NCI-H1436 (cell line): ENCODE measurements around the gene GUCA2B.

Experiments
- DNase-seq: peaks from one replicate; lab custom pipeline; 2025; lab: John Stamatoyannopoulos, UW

Gene GUCA2B

DNA sequence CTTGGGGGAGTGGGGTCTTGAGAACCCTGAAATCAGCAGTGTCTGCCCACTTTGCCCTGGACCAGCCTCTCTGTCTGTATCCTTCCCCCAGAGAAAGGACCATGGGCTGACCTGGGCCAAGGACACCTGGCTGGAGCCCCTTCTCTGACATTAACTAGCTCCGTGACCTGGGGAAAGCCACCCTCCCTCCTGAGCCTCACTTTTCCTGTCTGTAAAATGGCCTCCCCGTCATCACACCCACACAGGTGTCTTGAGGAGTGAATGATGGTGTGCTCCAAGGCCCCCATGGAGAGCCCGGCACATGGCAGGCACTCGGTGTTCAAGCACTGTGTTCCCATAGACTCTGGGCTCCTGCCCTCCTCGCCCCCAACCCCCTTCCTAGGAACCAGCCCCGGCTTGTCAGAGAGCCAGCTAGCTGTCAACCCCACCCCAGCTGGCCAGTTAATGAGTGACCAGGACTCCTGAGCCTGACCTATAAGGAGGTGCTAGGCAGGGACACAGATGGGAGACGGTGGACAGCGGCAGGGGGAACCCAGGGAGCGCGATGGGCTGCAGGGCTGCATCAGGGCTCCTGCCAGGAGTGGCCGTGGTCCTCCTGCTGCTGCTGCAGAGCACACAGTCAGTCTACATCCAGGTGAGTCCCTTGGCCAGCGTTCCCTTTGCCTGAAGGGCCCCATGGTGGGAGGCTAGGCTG is at the start of gene GUCA2B:
GUCA2B (plus strand) TSS at position 504 of the 694 bp plus-strand sequence; CDS start at position 545, 41 bp downstream.
- no peak for DNase-seq

DNA sequence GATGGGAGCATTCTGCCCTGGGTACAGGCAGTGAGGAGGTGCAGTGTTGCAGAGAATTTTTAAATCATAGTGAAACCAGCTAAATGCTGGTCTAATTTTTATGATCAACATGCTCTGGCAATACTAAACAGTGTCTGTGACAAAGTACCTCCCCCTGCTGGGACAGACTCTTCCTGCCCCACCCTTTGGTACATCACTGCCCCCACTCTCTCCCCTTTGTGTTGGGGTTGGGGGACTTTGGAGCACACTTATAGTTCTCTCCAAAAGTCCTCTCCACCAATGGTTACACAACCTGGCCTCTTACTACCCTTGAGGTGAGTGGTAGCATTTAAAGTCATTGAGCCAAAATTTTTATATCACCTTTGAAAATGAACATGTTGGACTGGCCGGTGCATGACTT is 48.2 kb upstream of the GUCA2B start:
- no peak for DNase-seq

DNA sequence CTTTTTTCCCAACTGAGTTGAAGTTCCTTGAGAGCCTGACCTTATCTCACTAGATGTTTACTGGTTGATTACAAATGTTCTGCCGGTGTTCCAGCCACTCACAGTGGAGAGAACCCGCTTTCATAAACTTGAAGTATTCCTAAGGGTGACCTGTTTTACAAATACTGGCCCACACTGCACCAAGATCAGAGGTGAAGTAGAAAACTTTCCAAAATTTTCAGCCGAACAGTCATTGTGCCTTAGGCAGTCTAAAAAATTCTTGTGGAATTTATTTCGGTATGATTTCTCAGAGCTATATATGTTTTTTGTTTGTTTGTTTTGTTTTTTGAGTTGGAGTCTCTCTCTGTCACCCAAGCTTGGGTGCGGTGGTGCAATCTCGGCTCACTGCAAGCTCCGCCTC is 44.9 kb upstream of the GUCA2B start:
- no peak for DNase-seq

DNA sequence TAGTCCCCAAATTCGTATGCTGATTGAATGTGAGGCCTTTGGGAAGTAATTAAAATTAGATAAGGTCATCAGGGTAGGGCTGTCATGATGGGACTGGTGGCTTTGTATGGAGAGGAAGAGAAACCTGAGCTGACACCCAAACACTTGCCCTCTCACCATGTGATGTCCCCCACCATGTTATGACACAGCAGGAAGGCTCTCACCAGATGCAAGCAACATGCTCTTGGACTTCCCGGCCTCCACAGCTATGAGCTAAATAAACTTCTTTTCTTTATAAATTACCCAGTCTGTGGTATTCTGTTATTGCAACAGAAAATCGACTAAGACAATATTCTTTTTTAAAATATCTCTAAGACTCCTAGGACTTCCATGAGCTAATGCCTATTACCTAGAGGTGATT is 43.6 kb upstream of the GUCA2B start:
- DNase-seq, result no peak

DNA sequence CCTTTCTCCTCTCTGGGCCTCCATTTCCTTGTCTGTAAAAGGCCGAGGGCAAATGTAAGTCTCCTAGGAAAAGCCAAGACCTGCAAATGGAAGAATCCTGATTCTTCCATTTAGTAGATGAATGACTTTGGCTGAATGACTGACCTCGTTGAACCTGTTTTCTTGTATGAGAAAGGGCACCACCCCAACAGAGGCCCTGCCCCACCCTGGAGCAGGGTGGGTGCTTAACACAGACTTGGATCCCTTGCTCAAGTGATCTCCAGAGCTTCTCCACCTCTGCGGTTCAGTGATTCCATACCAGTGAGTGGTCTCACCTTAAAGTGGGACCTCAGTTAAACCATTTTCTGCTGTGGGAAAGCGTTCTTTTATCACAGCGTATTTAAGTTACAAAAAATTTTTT is 39.0 kb upstream of the GUCA2B start:
- DNase-seq, result no peak

DNA sequence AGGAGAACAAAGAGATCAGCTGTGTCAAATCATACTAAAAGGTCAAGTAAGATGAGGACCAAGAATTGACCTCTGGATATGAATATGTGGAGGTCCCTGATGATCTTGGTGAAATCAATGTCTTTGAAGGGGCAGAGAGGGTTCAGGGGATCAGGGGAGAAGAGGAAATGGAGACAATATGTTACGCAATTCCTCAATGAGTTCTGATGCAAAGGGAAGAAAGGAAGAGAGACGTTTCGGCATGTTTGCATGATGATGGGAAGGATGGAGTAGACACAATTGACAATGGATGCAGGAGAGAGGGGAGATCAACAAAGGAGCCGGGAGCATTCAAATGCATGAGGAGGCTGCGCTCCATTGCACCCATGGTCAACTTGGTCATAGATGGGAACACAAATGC is 36.0 kb upstream of the GUCA2B start:
- no peak for DNase-seq

DNA sequence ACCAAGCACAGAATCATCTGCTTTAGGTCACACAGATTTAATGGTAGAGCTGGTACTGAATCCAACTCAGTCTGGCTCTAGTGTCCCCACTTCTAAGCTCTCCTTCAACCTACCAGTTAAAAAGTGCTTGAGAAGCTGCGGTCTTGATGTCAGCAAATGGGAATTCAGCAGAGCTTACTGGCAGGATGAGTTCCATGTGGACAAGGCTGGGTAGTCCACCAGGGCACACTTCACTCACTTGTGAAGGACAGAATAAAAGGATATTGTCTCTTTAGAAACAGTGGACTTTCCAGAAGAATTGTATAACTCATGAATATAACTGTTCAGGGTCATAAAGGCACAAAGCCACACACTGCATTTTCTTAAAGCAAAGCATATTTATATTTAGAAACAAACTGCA is 35.1 kb upstream of the GUCA2B start:
- no peak for DNase-seq

DNA sequence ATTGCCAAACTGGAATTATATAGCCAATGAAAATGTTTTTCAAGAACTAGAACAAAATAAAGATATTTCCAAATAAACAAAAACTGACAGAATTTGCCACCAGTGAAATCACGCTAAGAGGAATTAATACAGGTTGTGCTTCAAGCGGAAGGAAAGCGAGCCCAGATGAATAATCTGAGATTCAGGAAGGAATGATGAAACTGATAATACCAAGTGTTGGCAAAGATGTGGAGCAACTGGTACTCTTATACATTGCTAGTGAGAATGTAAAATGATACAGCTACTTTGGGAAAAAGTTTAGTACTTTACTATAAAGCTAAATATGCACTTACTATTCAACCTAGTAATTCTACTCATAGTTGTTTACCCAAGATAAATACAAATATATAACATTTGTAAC is 30.8 kb upstream of the GUCA2B start:
- no peak for DNase-seq

DNA sequence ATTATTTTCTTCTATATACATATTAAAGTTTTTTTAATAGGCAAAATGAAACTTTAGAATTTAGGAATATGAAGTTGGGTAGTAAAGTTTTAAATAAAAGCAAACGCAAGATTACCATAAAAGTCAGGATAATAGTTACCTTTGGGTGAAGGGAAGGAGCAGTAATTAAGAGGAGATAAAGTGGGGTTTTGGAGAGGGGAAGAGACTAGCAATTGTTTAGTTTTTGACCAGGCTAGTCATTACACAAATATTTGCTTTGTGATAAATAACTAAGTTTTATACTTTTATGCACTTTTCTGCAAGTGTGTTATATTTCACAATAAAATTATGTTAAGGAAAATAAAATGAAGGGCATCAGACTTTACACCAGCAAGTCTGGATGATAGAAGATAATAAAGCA is 27.7 kb upstream of the GUCA2B start:
- no peak for DNase-seq

DNA sequence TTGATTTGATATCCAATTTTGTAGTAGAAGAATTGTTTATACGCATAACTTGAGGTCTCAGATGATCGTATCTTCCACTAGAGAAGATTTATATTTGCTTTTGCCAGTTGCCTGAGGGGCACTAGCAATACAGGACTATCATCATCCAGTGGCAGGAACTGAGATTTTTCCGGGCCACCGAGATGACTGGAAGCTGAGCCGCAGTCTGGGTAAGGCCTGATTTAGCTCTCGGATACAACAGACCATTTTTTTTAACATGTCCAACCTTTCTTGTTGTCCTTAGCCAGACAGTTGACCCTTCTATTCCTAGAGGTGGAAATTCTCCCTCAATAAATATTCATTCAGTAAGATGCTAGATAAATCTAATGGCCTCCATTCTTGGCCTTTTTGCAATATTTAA is 25.4 kb upstream of the GUCA2B start:
- no peak for DNase-seq

DNA sequence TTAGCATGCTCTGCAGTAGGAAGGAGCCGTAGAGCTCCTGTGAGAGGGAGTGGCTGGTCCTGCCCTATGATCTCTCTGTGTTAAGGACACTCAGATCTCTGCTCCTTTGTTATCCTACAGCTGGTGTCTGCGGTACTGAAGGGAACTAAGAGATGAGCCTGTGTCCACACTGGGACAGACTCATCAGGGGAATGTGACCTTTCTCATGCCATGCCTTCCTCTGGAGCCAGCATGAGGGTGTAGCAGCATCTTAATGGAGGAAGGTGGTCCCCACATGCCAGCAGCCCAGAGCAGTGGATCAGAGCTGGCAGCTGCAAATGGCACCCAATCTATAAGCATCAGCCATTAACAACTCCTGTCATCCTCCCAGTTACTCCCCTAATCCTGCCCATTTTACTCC is 24.7 kb upstream of the GUCA2B start:
- DNase-seq, result no peak

DNA sequence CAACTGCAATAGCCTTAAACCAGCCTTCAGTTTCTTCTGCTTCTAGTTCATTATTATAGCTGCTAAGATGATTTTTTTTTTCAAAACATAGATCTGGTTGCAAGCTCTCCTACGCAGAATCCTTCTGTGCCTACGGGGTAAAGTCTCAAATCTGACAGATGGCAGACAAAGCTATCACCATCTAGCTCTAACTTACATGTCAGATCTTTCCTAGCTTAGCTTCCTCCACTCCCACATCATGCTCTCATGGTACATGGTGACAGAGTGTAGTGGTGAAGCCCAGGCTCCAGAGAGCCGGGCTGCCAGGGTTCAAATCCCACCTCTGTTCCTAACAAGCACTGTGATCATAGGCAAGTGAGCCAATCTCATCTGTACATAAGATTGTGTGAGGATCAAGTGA is 24.2 kb upstream of the GUCA2B start:
- DNase-seq, result no peak

DNA sequence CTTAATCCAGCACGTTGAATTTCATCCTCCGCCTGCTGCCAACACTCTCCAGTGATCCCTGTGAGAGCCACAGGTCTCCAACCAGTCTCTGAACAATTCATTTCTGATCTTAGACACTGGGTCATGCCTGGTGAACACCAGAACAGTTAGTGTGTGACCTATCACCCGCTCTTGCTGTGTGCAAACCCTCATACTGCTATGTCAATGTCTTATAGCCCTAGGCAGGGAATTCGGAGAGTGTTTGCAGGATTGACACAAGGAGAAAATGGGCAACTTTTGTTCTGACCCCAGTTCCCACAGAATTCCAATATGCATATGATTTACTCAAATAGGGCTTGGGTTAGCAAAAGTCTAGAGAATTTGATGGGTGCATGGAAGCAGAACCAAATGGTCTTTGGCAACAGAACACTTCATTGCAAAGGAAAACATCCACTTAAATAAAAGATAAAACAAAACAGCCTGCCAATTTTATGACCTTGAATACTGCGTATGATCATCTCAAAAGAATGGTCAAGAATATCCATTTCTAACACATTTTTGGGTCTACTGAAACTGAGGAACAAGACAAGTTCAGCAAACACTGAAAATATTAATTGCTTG is 23.0 kb upstream of the GUCA2B start:
- DNase-seq, result no peak

DNA sequence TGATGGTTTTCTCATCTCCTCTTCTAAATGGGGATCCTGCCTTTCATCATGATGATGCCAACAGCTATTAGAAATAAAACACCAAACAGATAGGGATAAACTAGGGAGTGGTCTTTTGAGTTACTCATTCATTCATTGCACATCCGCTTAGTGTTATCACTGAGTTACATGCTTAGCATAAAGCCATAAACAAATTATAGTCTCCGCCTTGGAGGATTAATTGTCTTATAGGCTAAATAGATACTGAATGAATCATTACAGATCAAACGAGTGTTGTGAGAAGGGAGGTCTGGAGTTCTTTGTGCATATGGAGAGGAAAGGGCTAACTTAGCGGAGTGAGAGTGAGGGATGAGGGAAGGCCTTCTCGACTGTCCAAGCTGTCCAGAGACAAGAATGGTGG is 19.8 kb upstream of the GUCA2B start:
- DNase-seq, result no peak

DNA sequence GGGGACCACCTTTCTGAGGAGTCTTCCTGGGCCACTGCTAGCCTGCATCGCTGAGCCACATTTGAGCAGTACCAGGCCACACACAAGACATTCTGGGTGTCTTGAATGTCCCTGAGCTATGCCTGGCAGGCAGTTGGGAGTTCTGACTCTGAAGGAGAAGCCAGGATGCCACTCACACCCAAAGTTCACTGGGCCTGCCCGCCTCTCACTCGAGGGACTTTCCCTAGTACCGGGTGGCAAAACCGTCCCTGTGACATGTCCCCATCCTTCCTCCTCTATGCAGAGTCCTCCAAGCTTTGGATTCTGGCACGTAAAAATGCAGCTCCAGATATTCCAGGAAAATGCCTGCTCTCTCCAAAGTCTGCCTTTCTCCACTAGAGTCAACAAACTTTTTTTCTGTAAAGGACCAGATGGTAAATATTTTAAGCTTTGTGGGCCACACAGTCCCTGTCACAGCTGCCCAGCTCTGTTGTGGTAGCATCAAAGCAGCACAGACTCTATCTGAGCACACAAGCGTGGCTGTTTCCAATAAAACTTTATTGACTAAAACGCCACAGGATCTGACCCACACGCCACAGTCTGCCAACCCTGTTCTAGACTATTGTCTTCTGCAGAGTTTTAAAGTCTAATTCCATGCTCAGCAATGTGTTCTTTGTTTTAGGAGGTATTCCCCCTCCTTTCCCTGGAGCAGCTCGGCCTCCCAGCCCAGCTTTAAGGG is 19.2 kb upstream of the GUCA2B start:
- DNase-seq, result no peak

DNA sequence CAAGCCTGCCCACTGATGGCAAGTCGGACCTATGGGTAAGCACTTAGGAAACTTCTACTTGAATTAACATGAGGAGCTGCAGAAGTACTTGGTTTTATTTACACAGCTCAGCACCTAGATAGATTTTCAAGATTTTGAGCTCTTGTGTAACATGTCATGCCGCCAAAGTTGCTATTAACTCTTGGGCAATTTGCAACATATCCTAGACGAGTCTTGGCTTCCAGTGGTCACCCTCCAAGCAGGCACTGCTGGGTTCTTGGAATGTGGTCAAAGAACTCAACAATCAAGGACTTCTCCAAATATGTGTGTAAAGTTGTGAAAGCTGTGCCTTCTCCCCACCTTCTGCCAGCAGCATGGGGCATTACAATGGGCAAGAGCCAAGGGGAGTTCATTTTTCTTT is 17.8 kb upstream of the GUCA2B start:
- DNase-seq, result no peak

DNA sequence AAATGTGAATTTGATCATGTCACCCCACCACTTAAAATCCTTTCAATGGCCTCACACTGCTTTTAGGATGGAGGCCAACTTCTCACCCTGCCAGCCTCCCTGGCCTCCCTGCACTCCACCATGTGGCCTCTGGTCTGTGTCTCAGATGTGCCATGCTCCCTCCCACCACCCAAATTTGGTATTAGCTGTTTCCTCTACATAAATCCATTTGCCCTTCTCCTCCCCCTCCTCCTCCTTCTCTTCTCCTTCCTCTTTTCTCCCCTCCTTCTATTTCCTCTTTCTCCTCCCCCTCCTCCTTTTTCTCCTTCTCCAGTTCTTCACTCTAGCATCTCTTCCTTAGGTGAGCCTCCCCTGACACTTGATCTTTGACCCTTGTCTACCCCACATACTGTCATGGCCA is 16.7 kb upstream of the GUCA2B start:
- no peak for DNase-seq

DNA sequence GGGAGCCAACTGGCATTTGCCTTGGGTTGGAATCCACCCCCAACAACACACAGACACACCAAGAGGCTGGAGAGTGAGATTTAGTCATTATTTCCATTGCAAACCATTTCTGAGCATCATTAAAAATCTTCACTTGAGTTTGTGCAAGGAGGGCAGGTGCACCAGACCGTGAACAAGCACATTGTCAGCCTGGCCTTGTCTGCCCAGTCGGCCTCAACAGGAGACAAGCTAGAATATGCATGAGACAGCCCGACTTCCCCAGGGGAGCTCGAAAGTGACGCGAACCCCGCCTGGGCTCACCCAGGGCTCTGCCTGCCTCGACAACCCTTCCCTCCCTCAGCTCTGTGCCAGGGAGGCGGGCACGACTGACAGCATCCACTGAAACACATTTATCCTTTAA is 15.4 kb upstream of the GUCA2B start:
- DNase-seq, result no peak

DNA sequence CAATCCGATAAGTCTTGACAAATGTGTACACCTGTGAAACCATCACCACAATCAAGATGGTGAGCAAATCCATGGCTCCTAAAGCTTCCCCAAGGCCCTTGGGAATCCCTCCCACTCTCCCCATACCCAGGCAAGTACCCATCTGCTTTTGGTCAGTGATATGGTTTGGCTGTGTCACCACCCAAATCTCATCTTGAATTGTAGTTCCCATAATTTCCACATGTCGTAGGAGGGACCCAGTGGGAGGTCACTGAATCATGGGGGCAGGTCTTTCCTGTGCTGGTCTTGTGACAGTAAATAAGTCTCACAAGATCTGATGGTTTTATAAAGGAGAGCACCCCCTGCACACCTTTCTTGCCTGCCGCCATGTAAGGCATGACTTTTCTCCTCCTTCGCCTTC is 14.6 kb upstream of the GUCA2B start:
- DNase-seq, result no peak

DNA sequence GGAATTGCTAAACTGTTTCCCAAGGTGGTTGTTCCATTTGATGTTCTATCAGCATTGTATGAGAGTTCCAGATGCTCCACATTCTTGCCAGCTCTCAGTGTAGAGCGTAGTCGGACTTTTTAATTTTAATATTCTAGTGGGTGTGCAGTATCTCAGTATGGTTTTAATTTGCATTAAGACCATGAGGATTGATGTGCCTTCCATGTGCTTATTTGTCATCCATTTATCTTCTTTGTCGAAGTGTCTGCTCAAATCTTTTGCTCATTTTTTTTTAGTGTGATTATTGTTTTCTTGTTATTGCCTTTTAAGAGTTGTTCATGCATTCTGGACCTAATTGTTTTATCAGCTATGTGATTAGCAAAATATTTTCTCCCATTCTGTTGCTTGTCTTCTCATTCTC is 13.8 kb upstream of the GUCA2B start:
- no peak for DNase-seq

DNA sequence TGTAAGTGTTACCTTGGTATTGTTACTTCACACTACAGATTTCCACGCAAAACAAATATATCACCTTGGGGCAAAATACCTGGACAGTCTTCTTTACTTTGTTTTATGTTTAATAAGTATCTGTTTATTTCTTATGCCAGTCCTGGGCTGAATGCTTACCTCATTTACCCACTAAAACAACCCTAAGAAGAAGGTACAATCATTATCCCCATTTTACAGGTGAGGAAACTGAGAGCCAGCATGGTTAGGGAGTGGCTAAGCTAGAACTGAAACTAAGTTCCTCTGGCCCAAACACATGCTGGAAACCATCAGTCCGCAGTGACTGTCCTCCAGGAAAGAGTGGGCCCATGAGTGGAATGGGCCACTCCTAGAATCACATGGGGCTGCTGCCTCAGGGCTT is 13.0 kb upstream of the GUCA2B start:
- DNase-seq, result no peak

DNA sequence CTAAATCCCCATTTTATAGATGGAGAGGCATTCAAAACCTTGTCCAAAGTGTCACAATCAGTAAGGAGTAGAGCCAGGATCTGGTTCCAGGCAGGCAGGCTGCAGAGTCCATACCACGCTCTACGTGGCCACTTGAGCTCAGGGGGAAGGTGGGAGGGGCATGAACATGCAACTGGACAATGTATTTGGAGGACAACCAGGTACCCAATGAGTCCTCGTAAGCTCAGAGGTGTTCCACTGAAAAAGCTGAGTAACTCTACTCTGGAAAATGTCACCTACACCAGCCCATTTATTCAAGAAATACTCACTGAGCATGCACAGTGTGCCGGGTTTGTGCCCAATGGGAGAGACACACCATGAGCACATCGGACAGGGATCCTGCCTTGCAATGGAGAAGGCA is 11.2 kb upstream of the GUCA2B start:
- no peak for DNase-seq

DNA sequence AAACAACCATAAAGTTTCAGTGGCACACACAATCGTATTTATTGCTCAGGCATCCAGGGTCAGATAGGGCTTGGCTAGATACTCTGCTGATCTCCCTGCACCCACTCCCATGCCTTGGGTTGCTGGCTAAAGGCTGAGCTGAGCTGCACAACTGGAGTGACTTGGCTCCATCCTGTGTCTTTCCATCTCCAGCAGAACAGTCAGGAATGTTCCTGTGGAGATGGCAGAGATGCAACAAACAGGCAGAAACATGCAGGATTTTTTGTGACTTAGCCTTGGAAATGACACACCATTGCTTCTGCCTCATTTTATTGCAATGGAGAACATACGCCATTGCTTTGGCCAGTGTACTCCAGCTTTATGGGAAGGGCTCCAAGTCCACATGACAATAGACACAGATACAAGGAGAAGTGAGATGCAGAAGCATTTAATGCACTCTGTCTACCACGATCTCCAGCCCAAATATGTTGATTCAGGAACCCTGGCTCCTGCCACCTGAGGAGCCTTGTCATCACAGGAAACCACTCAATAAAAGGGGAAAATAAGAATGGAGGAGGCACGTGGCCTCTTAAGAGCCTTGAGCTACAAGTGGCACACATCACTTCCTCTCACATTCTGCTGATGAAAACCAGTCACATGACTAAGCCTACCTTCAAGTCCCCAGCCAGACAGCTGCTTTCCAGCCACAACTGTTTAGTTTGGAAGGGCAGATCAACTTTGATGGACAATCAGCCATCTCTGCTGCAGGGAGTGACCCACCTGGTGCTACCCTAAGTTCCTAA is 10.1 kb upstream of the GUCA2B start:
- DNase-seq, result peak; percentile 44
